ENCODE data around the gene DYNLT1. TPM values are rescaled to one million over a fixed set of nuclear protein-coding genes. Genes with fewer than 3 reads are reported as not detected.

The DYNLT1 gene
- total and polyA plus RNA-seq, 2 of the 13 experiments (the other 11 are each of a cell fraction or from before 2014, with no cell fraction given): 108 to 171 TPM

GRCh38 chr6:158680481-158680880 lies 35.9 kb upstream of the DYNLT1 start:
- in situ Hi-C loops (cut with HindIII; ENCODE audit: extremely low pct_ligation_motif_present, low pct_unique_long_range_greater_than_20kb): no loop called here
- Histone ChIP-seq H3K27me3 (ENCODE audit: control insufficient read depth in 1 of 2, insufficient read depth in 2 of 2, low read length in 2 of 2) (peaks cover 1 to 12% of the 10 kb centered on the region in 2 experiments; a peak in 2 of 5 replicates), H3K4me3 (replicated peaks in 1 of 3; ENCODE audit: insufficient read depth in 1 of 3, low read depth in 2 of 3, low read length in 3 of 3) (no peak overlapping the region), H3K27ac (ENCODE audit: extremely low read length, insufficient read depth, low read length) (no peak overlapping the region), H2AFZ (ENCODE audit: low read length) (no peak overlapping the region), H3K79me2 (ENCODE audit: insufficient read depth, low read length) (no peaks in the 10 kb centered on the region), H3K9me3 (ENCODE audit: low read length) (no peaks in the 10 kb centered on the region), H3K4me2 (ENCODE audit: low read depth, low read length) (no peak overlapping the region), H3K4me1 (ENCODE audit: insufficient read depth, low read length) (0 out of 2 replicates have a peak, but pooled peaks cover 6% of the 10 kb centered on the region), H3K9ac (ENCODE audit: insufficient read depth, low read depth, low read length) (no peak overlapping the region), H4K20me1 (ENCODE audit: insufficient read depth, low read length) (no peaks in the 10 kb centered on the region), H3K36me3 (replicated peaks in 1 of 2; ENCODE audit: control insufficient read depth in 1 of 2, insufficient read depth in 2 of 2, low read length in 2 of 2) (no peaks in the 10 kb centered on the region)
- CTCF ChIA-PET (ENCODE audit: low intra/inter-chr PET ratio, low total read pairs): no interaction called here
- 53% methylated on average over 6 of the region's 6 CpGs for WGBS (ENCODE audit: low lambda C conversion rate)
- POLR2A ChIA-PET: no interaction called here
- no peak for ATAC-seq
- intact Hi-C loops (cut with micrococcal nuclease; ENCODE audit: unreplicated experiment): no loop called here
- DNase-seq (ENCODE audit: low spot score): no peak
- TF ChIP-seq THYN1 (CRISPR knock-in tag; IDR thresholded peaks at IDR 0.05; ENCODE audit: borderline replicate concordance, low read depth) (no peak), ZNF576 (CRISPR knock-in tag; IDR thresholded peaks at IDR 0.05) (no peak), TBP (CRISPR knock-in tag; IDR thresholded peaks at IDR 0.05) (no peak), ZNF121 (CRISPR knock-in tag; IDR thresholded peaks at IDR 0.05) (no peak), IRX3 (CRISPR knock-in tag; IDR thresholded peaks at IDR 0.05; ENCODE audit: borderline replicate concordance, low read depth) (no peak)
- TF ChIP-seq, protein P1, sequence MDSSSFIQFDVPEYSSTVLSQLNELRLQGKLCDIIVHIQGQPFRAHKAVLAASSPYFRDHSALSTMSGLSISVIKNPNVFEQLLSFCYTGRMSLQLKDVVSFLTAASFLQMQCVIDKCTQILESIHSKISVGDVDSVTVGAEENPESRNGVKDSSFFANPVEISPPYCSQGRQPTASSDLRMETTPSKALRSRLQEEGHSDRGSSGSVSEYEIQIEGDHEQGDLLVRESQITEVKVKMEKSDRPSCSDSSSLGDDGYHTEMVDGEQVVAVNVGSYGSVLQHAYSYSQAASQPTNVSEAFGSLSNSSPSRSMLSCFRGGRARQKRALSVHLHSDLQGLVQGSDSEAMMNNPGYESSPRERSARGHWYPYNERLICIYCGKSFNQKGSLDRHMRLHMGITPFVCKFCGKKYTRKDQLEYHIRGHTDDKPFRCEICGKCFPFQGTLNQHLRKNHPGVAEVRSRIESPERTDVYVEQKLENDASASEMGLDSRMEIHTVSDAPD (CRISPR knock-in tag; IDR thresholded peaks at IDR 0.05): no peak
- FAIRE-seq: no peak
- no TSS peak for BruUV-seq (replicated peaks)

- ChIA-PET POLR2A (no interaction called here), CTCF (ENCODE audit: low intra/inter-chr PET ratio, low total read pairs) (no interaction called here)
- FAIRE-seq (no peak), ATAC-seq (no peak; the same call in 2 of the 3 replicates), DNase-seq (ENCODE audit: low spot score) (no peak)
- H3K4me1 ChIP-seq (ENCODE audit: insufficient read depth, low read length): 0 out of 2 replicates have a peak, but pooled peaks cover 4% of the 10 kb centered on the region
- intact Hi-C loops (cut with micrococcal nuclease; ENCODE audit: unreplicated experiment) (no loop called here), in situ Hi-C loops (cut with HindIII; ENCODE audit: extremely low pct_ligation_motif_present, low pct_unique_long_range_greater_than_20kb) (no loop called here)
- no peaks in the 10 kb centered on the region for H3K79me2 ChIP-seq (ENCODE audit: insufficient read depth, low read length)
- H3K4me2 ChIP-seq (ENCODE audit: low read depth, low read length): no peak overlapping the region
- H3K4me3 ChIP-seq (replicated peaks in 1 of 3; ENCODE audit: insufficient read depth in 1 of 3, low read depth in 2 of 3, low read length in 3 of 3): no peak overlapping the region
- no TSS peak for BruUV-seq (replicated peaks)
- no peak overlapping the region for H2AFZ ChIP-seq (ENCODE audit: low read length)
- 0% methylated on average over 2 of the region's 2 CpGs for WGBS (ENCODE audit: low lambda C conversion rate)
- H3K9me3 ChIP-seq (ENCODE audit: low read length): no peaks in the 10 kb centered on the region
- no peaks in the 10 kb centered on the region for H4K20me1 ChIP-seq (ENCODE audit: insufficient read depth, low read length)
- H3K27me3 ChIP-seq (ENCODE audit: control insufficient read depth in 1 of 2, insufficient read depth in 2 of 2, low read length in 2 of 2): peaks cover 1 to 12% of the 10 kb centered on the region in 2 experiments; a peak in 2 of 5 replicates
- no peak overlapping the region for H3K9ac ChIP-seq (ENCODE audit: insufficient read depth, low read depth, low read length)
- no peaks in the 10 kb centered on the region for H3K36me3 ChIP-seq (replicated peaks in 1 of 2; ENCODE audit: control insufficient read depth in 1 of 2, insufficient read depth in 2 of 2, low read length in 2 of 2)
- H3K27ac ChIP-seq (ENCODE audit: extremely low read length, insufficient read depth, low read length): no peak overlapping the region
- TF ChIP-seq MXI1 (IDR thresholded peaks at IDR 0.05; ENCODE audit: borderline replicate concordance, low read depth, low read length): no peak
- TF ChIP-seq TARDBP (CRISPR knock-in tag; IDR thresholded peaks at IDR 0.05): no peak
- TF ChIP-seq, protein P2, sequence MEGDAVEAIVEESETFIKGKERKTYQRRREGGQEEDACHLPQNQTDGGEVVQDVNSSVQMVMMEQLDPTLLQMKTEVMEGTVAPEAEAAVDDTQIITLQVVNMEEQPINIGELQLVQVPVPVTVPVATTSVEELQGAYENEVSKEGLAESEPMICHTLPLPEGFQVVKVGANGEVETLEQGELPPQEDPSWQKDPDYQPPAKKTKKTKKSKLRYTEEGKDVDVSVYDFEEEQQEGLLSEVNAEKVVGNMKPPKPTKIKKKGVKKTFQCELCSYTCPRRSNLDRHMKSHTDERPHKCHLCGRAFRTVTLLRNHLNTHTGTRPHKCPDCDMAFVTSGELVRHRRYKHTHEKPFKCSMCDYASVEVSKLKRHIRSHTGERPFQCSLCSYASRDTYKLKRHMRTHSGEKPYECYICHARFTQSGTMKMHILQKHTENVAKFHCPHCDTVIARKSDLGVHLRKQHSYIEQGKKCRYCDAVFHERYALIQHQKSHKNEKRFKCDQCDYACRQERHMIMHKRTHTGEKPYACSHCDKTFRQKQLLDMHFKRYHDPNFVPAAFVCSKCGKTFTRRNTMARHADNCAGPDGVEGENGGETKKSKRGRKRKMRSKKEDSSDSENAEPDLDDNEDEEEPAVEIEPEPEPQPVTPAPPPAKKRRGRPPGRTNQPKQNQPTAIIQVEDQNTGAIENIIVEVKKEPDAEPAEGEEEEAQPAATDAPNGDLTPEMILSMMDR (CRISPR knock-in tag; IDR thresholded peaks at IDR 0.05): no peak
- TF ChIP-seq ZKSCAN1 (IDR thresholded peaks at IDR 0.05; ENCODE audit: low read length): no peak
- TF ChIP-seq FOSL1 (CRISPR knock-in tag; IDR thresholded peaks at IDR 0.05; ENCODE audit: borderline replicate concordance): no peak
- no peak for TF ChIP-seq SMAD3 (CRISPR knock-in tag; IDR thresholded peaks at IDR 0.05)
Measured at GRCh38 chr6:158680015-158680414, 35.5 kb upstream of the DYNLT1 start.
